ENCODE results near the gene MAP2K2.

Gene MAP2K2

DNA sequence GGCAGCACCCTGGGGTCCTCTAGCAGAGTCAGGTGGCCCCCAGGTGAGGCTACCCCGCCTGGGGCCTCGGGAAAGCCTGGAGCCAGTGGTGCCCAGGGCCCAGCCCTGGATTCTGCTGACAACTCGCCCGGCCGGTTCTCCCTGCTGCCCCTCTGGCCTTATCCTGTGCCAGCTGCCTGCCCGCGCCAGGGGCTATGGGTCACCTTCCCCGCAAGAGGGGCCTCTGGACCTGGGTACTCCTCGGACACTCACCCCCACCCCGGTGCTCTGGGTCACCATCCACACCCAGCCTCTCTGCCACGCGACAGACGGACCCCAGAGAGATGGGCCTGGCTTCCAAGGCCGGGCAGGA is 81.2 kb downstream of the MAP2K2 start:
- DNase-seq (ENCODE audit: low read depth) = no peak

DNA sequence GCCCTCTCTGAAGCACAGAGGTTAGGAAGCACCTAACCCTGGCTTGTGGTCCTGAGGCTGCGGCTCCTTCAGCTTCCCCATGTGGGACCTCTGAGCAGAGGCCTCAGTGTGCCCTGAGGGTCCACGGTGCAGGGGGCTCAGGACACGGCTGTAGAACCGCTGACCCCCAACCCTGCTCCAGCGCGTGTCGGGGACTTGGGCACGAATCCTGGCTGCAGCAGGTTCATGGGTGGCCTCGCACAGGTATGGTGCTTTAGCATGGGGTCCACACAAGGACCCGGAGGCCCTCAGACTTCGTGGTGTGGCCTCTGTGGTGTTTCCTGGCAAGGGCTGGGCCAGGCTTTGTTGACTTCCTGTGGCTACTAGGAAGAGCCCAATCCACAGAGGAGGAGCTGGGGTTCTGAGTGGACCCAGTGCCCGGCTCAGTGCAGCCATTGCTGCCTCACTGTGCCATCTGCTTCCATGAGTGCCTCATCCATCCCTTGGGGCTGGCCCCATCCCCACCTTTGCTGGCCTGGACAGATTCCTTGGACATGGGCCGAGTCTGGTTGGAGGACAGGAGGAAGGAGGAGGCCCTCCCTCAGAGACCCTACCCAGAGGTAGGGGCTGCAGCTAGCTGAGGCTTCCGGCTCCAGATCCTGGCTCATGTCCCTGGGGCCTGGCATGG is 81.7 kb downstream of the MAP2K2 start:
- no peak for DNase-seq (ENCODE audit: low read depth)
